ENCODE data around the gene PRKCG.

Gene PRKCG

DNA sequence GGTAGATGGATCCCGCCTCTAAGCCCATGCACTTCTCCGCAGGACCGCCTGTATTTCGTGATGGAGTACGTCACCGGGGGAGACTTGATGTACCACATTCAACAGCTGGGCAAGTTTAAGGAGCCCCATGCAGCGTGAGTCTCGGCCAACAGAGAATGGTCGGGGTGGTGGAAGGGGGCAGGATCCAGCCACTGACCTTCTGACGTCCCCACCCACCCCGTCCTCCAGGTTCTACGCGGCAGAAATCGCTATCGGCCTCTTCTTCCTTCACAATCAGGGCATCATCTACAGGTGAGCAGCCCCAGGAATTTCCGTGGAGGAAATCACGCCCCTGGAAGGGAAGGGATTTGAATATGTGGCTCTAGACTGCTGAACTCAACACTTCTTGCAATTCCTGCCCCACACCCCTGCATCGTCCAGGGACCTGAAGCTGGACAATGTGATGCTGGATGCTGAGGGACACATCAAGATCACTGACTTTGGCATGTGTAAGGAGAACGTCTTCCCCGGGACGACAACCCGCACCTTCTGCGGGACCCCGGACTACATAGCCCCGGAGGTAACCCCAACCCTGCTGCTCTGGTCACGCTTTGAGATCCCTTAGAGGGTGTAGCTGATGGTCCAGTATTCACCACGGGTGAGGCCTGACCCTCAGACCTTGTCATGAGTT, 18.3 kb downstream of the PRKCG start:
- DNase-seq = no peak

DNA sequence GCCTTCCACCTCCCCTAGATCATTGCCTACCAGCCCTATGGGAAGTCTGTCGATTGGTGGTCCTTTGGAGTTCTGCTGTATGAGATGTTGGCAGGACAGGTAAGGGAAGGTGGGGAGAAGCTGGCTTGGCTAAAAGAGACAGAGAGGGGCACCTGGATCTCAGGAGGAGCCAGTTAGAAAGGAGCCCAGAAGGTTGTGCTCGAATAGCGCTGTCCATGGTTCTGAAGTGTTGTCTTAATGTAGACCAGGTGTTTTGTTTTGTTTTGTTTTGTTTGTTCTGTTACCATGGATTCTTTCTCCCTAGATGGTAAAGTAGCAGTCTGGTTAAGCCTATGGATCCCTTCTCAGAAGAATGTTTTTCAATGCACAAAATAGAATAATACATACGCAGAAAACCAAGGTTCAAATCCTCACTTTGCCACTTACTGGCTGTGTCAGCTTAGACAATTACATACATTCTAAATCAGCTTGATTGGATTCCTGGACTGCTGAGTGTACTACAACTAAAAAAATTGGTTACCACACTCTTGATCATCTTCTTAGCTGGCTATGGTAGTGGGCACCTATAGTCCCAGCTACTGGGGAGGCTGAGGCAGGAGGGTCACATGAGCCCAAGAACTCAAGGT, 21.2 kb downstream of the PRKCG start:
- no peak for DNase-seq

DNA sequence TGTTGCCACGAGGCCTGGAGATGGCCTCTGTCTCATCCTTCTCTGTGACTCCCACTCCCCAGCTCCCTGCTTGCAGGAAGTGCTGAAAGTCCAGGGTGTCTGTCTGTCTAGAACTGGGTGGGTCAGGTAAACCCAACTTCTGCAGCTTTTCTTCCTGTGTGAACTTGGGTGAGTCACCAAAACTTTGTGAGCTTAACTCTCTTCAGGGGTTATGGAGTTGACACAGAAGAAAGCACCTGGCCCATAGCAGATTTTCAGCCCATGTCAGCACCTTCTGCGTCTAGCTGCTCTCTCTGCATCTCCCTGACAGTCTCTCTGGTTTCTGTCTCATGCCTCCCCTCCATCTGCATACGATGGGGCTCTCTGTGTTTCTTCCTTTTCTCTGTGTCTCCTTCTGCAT, 22.9 kb downstream of the PRKCG start:
- DNase-seq = no peak

DNA sequence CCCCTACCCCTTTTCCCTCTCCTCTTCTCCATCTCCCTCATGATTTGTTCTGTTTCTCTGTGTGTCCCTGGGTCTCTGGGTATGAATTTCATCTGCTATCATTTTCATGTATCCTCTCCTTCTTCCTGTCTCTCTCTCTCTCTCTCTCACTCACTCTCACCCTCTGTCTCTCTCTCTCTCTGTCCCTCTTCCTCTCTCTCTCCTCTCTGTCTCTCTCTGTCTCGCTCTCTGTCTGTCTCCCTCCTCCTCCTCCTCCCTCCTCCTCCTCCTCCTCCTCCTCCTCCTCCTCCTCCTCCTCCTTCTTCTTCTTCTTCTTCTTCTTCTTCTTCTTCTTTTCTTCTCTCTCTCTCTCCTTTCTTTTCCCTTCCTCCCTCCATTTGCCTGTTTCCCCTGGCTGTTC, 23.8 kb downstream of the PRKCG start:
- DNase-seq = no peak

GRCh38 chr19:53906211-53907192, 24.5 kb downstream of the PRKCG start:
- no peak for DNase-seq

- DNase-seq = no peak
Observed at GRCh38 chr19:53907193-53907581, 25.2 kb downstream of the PRKCG start.

DNA sequence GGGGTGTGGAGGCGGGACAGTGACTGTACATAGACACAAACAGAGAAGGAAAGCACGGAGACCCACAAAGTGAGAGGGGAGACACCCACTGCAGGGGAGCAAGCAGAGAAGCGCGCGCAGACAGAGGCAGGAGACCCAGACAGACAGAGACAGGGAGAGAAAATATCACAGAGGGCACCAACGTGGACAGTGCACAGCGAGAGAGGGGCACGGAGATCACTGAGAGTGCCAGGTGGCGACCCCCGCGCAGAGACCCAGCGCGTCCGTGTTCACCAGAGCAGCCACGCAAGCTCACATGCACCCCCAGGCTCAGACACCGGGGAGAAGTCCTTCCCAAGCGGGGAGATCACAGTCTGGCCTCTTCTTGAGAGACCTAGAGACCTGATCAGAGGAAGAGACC, 25.7 kb downstream of the PRKCG start:
- DNase-seq = no peak

- DNase-seq = no peak
Observed at GRCh38 chr19:53908106-53908934, 26.3 kb downstream of the PRKCG start.

DNA sequence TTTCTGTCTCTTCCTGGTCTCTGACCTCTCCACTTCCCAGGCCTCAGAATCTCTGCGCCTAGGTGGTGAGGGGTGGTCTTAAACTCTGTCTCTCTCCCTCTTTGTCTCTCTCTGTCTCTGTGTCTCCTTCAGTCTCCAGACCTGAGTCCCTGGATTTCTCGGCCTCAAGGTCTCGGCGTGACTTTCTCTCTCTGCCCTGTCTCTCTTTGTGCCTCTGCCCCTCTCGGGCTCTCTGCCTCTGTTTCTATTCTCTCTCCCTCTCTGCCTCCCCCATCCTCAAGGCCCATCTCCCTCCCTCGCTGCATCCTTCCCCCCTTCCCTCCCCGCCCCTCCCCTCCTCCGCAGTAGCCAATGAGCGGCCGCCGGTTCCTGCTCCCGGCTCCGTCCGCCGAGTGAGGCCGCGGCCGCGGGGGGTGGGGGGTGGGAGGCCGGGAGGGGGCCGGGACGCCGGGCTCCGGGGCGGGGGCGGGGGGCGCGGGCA, 27.0 kb downstream of the PRKCG start, which contains the start of gene CACNG7:
CACNG7 (plus strand) TSS at position 344 of the 481 bp plus-strand sequence. CDS start 3,554 bp downstream, outside the sequence.
- no peak for DNase-seq

GRCh38 chr19:53909471-53910169, 27.6 kb downstream of the PRKCG start:
- DNase-seq = no peak

- no peak for DNase-seq
Observed at GRCh38 chr19:53910170-53910518, 28.1 kb downstream of the PRKCG start.

DNA sequence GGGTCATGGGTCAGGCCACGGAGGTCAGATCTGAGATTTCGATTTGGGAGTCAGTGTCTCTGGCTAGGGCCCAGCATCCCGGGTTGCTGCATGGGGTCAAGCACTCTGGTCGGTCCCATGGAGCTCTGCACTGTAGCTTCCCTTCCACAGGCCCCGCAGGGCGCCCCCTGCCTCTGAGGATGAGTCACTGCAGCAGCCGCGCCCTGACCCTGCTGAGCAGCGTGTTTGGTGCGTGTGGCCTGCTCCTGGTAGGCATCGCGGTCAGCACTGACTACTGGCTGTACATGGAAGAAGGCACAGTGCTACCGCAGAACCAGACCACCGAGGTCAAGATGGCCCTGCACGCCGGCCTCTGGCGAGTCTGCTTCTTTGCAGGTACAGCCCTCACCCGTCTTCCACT, 30.7 kb downstream of the PRKCG start:
- no peak for DNase-seq

- no peak for DNase-seq
Observed at GRCh38 chr19:53915000-53915399, 33.0 kb downstream of the PRKCG start.

DNA sequence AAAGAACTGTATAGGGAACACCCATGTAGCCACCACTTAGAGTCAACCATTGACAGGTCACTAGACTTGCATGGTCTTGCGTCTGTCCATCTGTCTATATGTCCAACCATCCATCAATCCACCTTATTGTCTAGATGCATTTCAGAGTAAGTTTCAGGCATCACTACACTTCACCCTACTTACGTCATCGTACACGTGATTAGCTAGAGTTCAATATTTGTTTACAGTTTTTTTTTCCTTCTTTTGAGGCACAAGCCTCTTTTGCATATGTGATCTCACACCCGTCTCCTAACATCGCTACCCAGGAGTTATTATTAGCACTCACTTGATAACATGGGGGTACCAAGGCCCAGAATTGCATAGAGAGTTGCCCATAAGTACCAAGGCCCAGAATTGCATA, 34.0 kb downstream of the PRKCG start:
- DNase-seq = no peak

DNA sequence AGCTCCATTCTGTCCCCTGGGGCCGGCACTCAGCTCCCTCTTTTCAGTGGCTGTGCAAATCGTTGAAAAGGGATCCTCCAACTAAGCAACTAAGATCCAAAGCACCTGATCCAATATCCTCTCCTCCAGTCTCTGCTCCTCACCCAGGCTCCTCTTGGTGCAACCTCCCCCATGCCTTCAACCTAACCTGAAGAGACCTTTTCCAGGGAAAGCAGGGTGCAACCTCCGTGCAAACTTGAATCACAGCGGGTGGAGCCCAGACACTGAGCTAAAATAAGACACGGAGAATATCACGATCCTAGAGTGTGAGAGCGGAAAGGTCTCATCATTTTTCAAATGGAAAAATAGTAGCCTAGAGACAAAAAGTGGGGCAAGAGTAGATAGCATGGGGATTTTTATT, 35.4 kb downstream of the PRKCG start:
- DNase-seq = no peak

DNA sequence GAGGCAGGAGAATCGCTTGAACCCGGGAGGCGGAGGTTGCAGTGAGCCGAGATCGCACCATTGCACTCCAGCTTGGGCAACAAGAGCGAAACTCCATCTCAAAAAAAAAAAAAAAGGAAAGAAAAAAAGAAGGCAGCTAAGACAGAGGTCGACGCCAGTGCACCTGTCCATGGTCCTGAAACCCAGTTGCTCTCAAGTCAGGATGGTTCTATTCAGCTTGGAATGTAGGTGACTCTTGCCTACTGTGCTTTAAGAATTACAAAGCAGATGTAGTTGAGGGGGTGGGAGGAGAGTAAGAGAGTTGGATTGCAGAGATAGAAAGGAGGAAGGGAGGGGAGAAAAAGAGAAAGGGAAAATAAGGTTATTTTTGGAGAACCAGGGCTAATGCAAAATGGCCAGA, 45.7 kb downstream of the PRKCG start:
- DNase-seq = no peak

DNA sequence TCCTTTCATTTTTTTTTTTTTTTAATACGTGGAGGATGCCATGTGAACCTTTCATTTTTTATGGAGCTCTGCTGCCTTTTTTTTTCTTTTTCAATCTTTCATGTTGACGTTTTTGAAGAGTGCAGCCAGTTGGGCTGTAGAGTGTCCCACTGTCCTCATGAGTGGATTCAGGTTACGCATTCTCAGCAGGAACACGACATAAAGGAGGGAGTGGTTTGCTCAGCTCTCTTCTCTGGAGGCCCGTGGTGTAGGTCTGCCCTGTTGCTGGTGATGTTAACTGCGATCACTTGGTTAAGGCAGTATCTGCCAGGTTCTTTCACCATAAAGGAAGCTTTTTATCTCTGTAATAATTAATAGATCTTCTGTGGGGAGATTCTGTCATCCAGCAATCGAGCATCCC, 54.0 kb downstream of the PRKCG start:
- DNase-seq = no peak

GRCh38 chr19:53942001-53942786, 60.2 kb downstream of the PRKCG start:
- DNase-seq = no peak

- no peak for DNase-seq
Observed at GRCh38 chr19:53944416-53944815, 62.4 kb downstream of the PRKCG start.

DNA sequence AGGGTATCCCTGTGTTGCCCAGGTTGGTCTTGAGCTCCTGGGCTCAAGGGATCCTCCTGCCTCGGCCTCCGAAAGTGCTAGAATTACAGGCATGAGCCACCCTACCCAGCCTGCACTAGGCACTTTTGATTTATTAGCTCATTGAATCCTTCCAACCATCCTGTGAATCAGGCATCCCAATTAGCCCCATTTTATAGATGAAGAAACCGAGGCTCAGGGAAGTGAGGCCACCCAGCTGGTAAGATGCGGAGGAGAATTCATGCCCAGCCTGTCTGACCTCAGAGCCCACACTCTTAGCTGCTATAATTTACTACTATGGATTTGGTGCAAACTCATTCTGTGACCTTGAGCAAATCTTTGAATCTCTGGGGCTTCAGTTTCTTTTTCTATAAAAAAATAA, 62.9 kb downstream of the PRKCG start:
- no peak for DNase-seq

DNA sequence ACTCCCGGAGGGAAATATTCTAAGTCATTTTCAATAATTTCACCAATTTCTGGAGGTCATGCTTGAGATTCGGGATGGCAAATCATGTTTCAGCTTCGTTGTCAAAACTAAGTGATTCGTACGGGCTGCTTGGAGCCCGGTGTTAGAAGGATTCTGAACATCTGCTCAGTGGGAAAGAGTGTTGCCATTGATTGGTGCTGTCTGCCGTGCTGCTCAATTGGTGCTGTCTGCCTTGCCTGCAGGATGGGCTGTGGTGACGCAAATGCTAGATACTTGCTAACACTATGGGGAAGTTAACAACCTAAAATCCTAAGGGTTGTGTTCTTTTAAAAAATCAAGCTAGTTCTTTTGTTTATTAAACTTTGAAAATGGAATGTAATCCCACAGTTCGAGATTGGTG, 63.4 kb downstream of the PRKCG start:
- DNase-seq = no peak

Measured in NCI-H2029 (cell line).